Karpas-422 (cell line): ENCODE measurements around the gene RHOF. TPM values are rescaled to one million over a fixed set of nuclear protein-coding genes. Genes with fewer than 3 reads are reported as not detected.

Experiments
- DNase-seq: peaks from one replicate; pipeline ENCODE4 v3.0.0-alpha.2; 2015
- H2AFZ ChIP-seq: fragments of 200-600 bp; sonication (generic); 2 replicates; pipeline ENCODE4 v1.6.1; 2014; ENCODE audit warnings: antibody characterized with exemption, low read length, mixed read lengths
- H3K27ac ChIP-seq: fragments of 200-600 bp; sonication (generic); 2 replicates; pipeline ENCODE4 v1.5.1; 2014; ENCODE audit warnings: mild to moderate bottlenecking, low read length, moderate library complexity
- H3K27me3 ChIP-seq: fragments of 200-600 bp; sonication (generic); 2 replicates; pipeline ENCODE4 v1.6.1; 2014; ENCODE audit warnings: low read length, mixed read lengths
- H3K36me3 ChIP-seq: fragments of 200-600 bp; sonication (generic); 2 replicates; pipeline ENCODE4 v1.6.1; 2014; ENCODE audit warnings: low read length, mixed read lengths; ENCODE audit not compliant: insufficient read depth
- H3K4me1 ChIP-seq: fragments of 200-600 bp; sonication (generic); 2 replicates; pipeline ENCODE4 v1.6.1; 2014; ENCODE audit warnings: mild to moderate bottlenecking, low read length, mixed read lengths
- H3K4me2 ChIP-seq: fragments of 200-600 bp; sonication (generic); 2 replicates; pipeline ENCODE4 v1.6.1; 2014; ENCODE audit warnings: low read length, low read depth, mild to moderate bottlenecking; ENCODE audit not compliant: poor library complexity, severe bottlenecking
- H3K4me3 ChIP-seq: fragments of 200-600 bp; sonication (generic); 2 replicates; pipeline ENCODE4 v1.5.1; 2014; ENCODE audit warnings: mild to moderate bottlenecking, antibody characterized with exemption, low read length, mixed read lengths
- H3K79me2 ChIP-seq: fragments of 200-600 bp; sonication (generic); 2 replicates; pipeline ENCODE4 v1.6.1; 2014; ENCODE audit warnings: mild to moderate bottlenecking, low read length, mixed read lengths
- H3K9ac ChIP-seq: fragments of 200-600 bp; sonication (generic); 2 replicates; pipeline ENCODE4 v1.6.0; 2014; ENCODE audit warnings: low read length
- H3K9me2 ChIP-seq: fragments of 200-600 bp; sonication (generic), shearing (Covaris generic); replicated peaks from 2 replicates; pipeline ENCODE4 v1.6.0; 2014; ENCODE audit warnings: mild to moderate bottlenecking, low read length, moderate library complexity; ENCODE audit not compliant: insufficient read depth
- H3K9me3 ChIP-seq: fragments of 300-700, 200-600 bp; sonication (generic); 2 replicates; pipeline ENCODE4 v1.6.1; 2014; ENCODE audit warnings: low read length, mixed read lengths
- H4K20me1 ChIP-seq: fragments of 200-600 bp; sonication (generic); 2 replicates; pipeline ENCODE4 v1.6.1; 2014; ENCODE audit warnings: mild to moderate bottlenecking, antibody characterized with exemption, low read length, low read depth; ENCODE audit not compliant: insufficient read depth
- total RNA-seq: library from RNA; depleted of rRNA; stranded (reverse); fragments of >200 nt; shearing (Covaris generic); gene quantifications from 2 replicates; pipeline ENCODE4 v1.2.3, GENCODE V29; 2014; ENCODE audit warnings: low replicate concordance

Gene RHOF
- total RNA-seq, 1 experiment from 2014 or later: 7.2 TPM

DNA sequence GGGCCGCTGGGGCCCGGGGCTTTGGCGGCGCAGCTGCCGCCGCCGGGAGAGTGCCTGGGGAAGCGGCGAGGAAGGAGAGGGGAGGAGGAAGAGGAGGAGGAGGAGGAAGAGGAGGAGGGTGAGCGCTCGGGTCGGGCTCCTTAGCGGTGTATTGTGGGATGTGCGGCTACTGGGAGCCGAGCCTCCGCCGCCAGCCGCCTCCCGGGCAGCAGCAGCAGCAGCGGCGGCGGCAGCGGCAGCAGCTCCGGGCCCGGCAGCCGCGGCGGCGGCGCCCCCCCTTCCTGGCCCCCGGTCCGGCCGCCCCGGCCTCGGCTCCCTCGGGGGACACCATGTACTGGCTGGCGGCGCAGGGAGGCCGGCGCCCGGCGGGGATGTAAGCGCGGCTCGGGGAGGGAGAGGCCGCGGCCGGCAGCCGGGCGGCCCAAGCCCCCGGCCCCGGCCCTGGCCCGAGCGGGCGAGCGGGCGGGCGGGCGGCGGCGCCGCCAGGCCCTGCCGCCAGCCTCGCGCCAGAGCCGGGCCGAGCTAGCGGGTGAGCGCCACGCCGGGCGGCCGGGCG, 10.5 kb upstream of the RHOF start, which contains the start of gene SETD1B:
Gene SETD1B (plus strand): TSS at position 149 of the 556 bp plus-strand sequence. CDS start 729 bp downstream, outside the sequence.
- Histone ChIP-seq H3K4me3 (peak within 1 kb of the TSS; percentile 68), H3K27me3 (no peaks in the 10 kb centered on the region; the same call in 1 of the 2 replicates), H3K79me2 (no peaks in the 10 kb centered on the region)

DNA sequence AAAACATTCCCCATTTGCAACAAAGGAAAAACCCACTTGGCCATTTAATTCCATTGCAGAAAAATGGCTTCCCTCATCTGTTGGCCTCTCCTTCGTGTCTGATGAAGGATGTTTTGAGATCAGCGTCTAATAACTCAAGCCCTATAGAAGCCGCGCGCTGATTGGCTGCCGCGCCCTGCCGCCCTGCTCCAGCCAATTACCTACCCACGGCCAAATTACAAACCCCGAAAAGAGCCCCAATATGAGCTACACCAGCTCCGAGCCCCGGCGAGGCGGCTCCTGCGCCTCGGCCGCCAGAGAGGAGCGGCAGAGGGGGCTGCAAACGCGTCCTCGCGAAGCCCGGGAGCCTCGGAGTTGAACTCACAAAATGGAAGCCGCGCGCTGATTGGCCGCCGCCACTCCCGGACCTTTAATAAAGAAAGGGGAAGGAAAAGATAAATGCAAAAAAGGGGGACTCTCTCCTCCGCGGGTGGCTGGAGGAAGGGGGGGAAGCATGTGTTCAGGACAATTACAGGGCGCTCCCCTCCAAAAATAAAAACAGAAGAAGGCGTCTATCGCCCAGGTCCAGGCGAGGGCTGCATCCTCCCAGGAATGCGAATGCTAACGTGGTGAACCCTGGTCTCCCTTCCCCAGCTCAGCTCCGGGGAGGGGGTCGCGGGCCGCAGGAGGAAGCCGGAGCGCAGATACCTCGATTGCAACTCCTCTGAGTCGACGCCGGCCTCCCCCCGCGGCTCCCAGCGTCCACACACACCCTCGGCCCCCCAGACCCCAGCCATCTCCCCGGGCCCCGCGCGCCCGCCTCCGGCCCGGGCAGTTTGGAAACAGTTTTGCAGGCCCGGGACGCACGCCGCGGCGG, 9.6 kb upstream of the RHOF start:
- Histone ChIP-seq H3K4me1 (peaks cover 83% of the 10 kb centered on the region), H3K9me2 (no peaks in the 10 kb centered on the region), H3K79me2 (no peaks in the 10 kb centered on the region), H3K4me2 (peak overlapping the region; percentile 90), H4K20me1 (peaks cover 18% of the 10 kb centered on the region), H3K9ac (peak overlapping the region; percentile 82), H3K27ac (peak overlapping the region; percentile 95), H2AFZ (peak overlapping the region; percentile 39), H3K36me3 (no peaks in the 10 kb centered on the region), H3K27me3 (no peaks in the 10 kb centered on the region; the same call in 1 of the 2 replicates), H3K9me3 (no peaks in the 10 kb centered on the region), H3K4me3 (peak overlapping the region; percentile 68)
- peak; percentile 97 for DNase-seq

More for the DNA sequence above, 10.5 kb upstream of the RHOF start, which contains the start of gene SETD1B:
- Histone ChIP-seq H3K27ac (peak within 1 kb of the TSS; percentile 95), H3K9ac (peak within 1 kb of the TSS; percentile 82), H3K36me3 (no peaks in the 10 kb centered on the region), H2AFZ (peak within 1 kb of the TSS; percentile 39), H3K9me2 (no peaks in the 10 kb centered on the region), H3K4me2 (peak within 1 kb of the TSS; percentile 90), H3K4me1 (peaks cover 86% of the 10 kb centered on the region), H3K9me3 (no peaks in the 10 kb centered on the region), H4K20me1 (peaks cover 24% of the 10 kb centered on the region)
- peak; percentile 81 for DNase-seq

DNA sequence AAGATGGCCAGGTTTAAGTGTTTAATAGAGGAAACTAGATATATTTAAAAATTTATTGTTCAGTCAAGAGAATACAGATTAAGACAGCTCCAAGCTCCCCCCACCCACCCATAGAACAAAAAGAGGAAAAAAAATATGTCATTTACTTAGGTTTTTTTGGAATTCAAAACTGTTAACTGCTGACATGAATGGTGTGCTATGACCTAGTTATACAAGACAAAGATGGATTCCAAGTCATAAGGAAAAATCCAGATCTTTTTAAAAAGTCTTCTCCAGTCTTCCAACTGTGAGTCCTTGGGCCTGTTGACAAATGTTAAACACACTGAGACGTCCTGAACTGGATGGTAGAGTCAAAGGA, 9.0 kb upstream of the RHOF start:
- H3K9me3 ChIP-seq: no peaks in the 10 kb centered on the region
- H4K20me1 ChIP-seq: peaks cover 15% of the 10 kb centered on the region
- H3K9me2 ChIP-seq: no peaks in the 10 kb centered on the region
- H3K27ac ChIP-seq: peak overlapping the region; percentile 95
- H3K4me2 ChIP-seq: peak overlapping the region; percentile 90
- no peak overlapping the region for H2AFZ ChIP-seq
- peak overlapping the region; percentile 68 for H3K4me3 ChIP-seq
- H3K79me2 ChIP-seq: no peaks in the 10 kb centered on the region
- peak overlapping the region; percentile 82 for H3K9ac ChIP-seq
- H3K27me3 ChIP-seq: no peaks in the 10 kb centered on the region; the same call in 1 of the 2 replicates
- no peak for DNase-seq
- no peaks in the 10 kb centered on the region for H3K36me3 ChIP-seq
- H3K4me1 ChIP-seq: peaks cover 77% of the 10 kb centered on the region

DNA sequence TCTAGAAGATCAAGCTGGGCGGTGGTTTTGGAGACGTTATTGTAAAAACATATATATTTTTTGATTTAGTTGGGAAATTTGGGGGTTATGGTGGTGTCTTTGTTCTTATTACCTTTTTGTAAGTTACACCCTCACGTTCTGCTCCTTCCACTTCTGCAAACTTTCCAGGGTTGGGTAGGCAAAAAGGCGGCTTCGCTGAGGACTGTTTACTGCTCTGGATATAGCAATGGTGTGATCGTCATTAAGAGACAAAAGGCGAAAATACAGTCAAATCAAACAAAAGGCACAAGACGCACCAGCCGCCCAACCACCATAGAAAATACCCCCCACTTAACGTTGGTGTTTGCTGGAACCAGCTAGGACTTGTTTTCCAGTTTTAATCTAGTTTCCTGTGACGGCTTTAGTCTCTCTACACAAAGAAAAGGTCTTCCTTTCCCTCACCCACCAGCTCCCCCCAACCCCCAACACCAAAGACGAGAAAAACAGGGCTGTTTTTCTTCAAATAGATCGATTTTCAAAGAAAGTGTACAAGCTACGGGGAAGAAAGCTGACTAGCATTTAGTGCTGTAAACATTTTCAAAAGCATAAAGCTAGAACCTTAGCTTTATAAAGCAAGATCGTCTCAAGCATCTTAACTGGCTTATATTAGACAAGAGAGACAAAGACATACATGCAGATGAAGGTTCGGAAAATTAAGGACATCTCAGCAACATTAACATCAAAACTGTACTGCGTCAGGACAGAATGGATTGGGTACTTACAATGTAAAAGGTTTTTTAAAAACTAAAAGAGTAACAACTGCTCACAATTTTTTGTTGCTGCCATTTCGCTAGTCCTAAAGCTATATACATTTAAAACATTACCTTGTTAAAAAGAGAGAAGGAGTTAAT, 8.4 kb upstream of the RHOF start:
- H2AFZ ChIP-seq: no peak overlapping the region
- DNase-seq: peak; percentile 65
- peaks cover 71% of the 10 kb centered on the region for H3K4me1 ChIP-seq
- H3K27ac ChIP-seq: peak overlapping the region; percentile 95
- H3K9me2 ChIP-seq: no peaks in the 10 kb centered on the region
- H3K36me3 ChIP-seq: no peaks in the 10 kb centered on the region
- peak overlapping the region; percentile 90 for H3K4me2 ChIP-seq
- H3K79me2 ChIP-seq: no peaks in the 10 kb centered on the region
- peak overlapping the region; percentile 68 for H3K4me3 ChIP-seq
- peak overlapping the region; percentile 82 for H3K9ac ChIP-seq
- H3K27me3 ChIP-seq: no peaks in the 10 kb centered on the region; the same call in 1 of the 2 replicates
- peaks cover 12% of the 10 kb centered on the region for H4K20me1 ChIP-seq
- no peaks in the 10 kb centered on the region for H3K9me3 ChIP-seq

DNA sequence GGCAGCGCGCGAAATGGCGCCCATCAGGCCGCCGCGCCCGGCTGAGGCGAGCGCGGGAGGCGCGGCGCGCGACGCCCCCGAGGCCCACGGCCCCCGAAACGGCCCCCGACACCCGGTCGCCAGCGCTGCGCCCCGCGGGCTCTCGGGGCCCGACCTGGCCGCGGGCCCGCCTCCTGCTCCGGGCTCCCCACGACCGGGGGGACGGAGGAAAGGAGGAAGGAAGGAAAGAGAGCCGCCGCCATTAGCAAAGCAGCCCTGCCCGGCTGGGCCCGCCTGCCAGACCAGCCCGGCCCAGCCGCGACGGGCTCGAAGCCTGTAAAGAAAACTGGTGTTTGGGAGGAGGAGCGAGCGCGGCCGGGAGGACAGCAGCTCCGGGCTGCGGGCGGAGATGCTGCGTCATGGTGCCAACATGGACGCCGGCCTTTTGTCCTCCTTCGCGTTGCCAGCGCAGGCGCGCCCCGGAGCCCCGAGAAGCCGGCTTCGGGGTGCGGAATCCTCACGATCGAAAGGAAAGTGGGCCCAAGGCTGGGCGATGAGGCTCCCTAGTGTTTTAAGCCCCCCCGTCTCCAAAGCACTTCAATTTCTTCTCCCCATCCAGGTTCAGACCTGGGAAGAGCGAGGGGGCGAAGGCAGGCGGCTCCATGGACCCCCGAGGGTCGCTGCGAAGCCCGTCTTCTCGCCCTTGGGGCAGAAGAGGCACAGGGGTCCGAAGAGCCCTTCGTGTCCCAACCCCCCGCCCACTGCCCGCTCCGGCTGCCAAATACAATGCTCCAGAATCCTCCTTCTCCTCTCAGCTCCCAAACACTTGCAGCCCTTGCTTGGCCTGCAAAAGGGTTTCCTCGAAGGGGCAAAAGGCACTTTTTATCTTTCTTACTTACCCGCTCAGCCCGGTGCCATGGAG, 7.5 kb upstream of the RHOF start:
- no peaks in the 10 kb centered on the region for H3K9me2 ChIP-seq
- H4K20me1 ChIP-seq: peaks cover 6% of the 10 kb centered on the region; the same call in 1 of the 2 replicates
- H3K4me2 ChIP-seq: peak overlapping the region; percentile 90
- no peaks in the 10 kb centered on the region for H3K9me3 ChIP-seq
- no peak overlapping the region; the same call in 1 of the 2 replicates for H2AFZ ChIP-seq
- H3K27ac ChIP-seq: peak overlapping the region; percentile 95
- DNase-seq: peak; percentile 85
- H3K4me1 ChIP-seq: peaks cover 62% of the 10 kb centered on the region
- peak overlapping the region; percentile 68 for H3K4me3 ChIP-seq
- H3K36me3 ChIP-seq: no peaks in the 10 kb centered on the region
- H3K9ac ChIP-seq: peak overlapping the region; percentile 82
- no peaks in the 10 kb centered on the region; the same call in 1 of the 2 replicates for H3K27me3 ChIP-seq
- H3K79me2 ChIP-seq: no peaks in the 10 kb centered on the region

DNA sequence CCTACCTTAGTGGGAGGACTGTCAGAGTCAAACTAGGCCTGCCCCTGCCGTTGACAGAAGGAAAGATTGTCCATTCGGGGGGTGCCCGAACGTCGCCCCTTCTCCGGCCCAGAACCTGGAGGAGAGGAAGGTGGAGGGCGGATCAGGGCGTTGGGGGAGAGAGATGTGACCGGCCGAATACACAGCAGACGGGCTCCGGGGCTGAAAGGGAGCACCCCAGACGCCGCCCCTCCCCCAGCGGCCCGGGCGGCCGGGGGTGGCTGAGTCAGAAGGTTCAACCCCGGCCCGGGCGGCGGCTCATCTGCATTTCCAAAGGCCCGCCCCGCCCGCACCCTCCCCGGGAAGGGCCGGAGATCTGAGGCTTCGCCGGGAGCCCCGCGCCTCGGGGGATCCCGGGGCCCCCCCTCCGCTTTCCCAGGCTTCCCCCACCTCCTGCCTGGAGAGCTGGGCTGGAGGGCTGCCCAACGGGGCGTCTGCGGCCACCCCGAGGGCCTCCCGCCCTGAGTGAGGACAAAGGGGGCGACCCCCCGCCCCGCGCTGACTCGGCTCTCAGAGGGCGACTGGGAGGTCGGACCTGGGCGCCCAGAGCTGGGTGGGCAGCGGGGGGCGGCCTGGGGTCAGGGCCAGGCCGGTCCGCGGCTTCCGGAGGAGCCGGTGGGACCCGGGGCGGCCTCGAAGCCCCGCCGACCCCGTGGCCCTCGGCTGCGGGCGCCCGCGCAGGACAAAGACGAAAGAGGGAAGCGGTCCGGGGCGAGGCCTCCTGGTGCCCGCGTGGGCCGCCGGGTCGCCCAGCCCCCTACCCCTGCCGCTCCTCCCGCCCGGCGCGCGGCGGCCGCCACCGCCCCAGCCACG, 6.6 kb upstream of the RHOF start:
- H3K9me3 ChIP-seq: no peaks in the 10 kb centered on the region
- H3K79me2 ChIP-seq: no peaks in the 10 kb centered on the region
- peaks cover 56% of the 10 kb centered on the region for H3K4me1 ChIP-seq
- peak; percentile 76 for DNase-seq
- peaks cover 4% of the 10 kb centered on the region; the same call in 1 of the 2 replicates for H4K20me1 ChIP-seq
- H3K27me3 ChIP-seq: no peaks in the 10 kb centered on the region
- peak overlapping the region; percentile 82 for H3K9ac ChIP-seq
- no peak overlapping the region for H2AFZ ChIP-seq
- H3K27ac ChIP-seq: peak overlapping the region; percentile 69
- no peaks in the 10 kb centered on the region for H3K36me3 ChIP-seq
- H3K4me2 ChIP-seq: peak overlapping the region; percentile 90
- peak overlapping the region; percentile 69 for H3K4me3 ChIP-seq
- H3K9me2 ChIP-seq: no peaks in the 10 kb centered on the region
